Measurements from ENCODE around the gene MYRFL.
A peak's percentile ranks its signal among the peaks of the same experiment; 100 is the strongest.
"Not testable (repeated sequence)": the region's sequence is repeated elsewhere in the genome, so short reads cannot be mapped to it uniquely, and the experiment has no call there.

MYRFL gene

GRCh38 chr12:69844416-69844815 lies 19.4 kb downstream of the MYRFL start:
- DNase-seq, result no peak

GRCh38 chr12:69844836-69845235 lies 19.8 kb downstream of the MYRFL start:
- DNase-seq, result no peak

DNA sequence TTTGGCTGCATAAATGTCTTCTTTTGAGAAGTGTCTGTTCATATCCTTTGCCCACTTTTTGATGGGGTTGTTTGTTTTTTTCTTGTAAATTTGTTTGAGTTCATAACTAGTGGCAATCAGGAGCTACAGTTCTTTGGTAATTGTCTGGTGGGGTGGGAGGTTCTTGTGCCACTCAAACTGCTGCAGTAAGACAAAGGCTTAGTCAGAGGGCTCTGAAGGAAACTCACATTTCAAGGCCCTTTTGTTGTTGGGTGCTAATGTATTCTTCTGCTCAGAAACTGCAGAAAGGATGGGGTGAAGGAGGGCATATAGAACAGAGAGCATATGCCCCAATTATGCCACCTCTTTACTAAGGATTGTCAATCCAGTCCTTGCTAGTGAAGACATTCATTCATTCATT lies 21.9 kb downstream of the MYRFL start:
- no peak for DNase-seq

DNA sequence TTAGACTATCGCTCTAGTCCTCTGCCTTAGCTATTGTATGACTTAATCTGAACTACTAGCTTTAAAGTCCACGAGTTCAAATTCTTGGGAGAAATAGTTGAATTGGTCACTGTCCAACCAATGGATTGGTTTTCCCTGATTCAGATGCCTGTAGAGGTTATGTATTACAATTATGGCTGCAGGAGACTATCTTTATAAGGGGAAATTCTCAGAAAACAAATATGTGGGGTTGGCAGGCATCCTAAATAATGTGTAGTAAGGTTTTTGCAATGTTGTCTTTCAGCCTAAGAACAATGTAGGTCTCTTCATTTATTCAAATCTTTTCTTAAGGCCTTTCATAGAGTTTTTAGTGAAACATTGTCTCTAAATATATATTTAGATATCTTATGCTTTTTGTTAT lies 26.9 kb downstream of the MYRFL start:
- DNase-seq, result no peak

DNA sequence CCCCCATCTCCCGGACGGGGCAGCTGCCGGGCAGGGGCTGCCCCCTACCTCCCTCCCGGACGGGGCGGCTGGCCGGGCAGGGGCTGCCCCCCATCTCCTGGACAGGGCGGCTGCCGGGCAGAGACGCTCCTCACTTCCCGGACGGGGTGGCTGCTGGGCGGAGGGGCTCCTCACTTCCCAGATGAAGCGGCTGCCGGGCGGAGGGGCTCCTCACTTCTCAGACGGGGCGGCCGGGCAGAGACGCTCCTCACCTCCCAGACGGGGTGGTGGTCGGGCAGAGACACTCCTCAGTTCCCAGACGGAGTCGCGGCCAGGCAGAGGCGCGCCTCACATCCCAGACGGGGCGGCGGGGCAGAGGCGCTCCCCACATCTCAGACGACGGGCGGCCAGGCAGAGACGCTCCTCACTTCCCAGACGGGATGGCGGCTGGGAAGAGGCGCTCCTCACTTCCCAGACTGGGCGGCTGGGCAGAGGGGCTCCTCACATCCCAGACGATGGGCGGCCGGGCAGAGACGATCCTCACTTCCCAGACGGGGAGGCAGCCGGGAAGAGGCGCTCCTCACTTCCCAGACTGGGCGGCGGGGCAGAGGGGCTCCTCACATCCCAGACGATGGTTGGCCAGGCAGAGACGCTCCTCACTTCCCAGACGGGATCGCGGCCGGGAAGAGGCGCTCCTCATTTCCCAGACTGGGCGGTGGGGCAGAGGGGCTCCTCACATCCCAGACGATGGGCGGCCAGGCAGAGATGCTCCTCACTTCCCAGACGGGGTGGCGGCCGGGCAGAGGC lies 28.3 kb downstream of the MYRFL start:
- not testable (repeated sequence) for DNase-seq

DNA sequence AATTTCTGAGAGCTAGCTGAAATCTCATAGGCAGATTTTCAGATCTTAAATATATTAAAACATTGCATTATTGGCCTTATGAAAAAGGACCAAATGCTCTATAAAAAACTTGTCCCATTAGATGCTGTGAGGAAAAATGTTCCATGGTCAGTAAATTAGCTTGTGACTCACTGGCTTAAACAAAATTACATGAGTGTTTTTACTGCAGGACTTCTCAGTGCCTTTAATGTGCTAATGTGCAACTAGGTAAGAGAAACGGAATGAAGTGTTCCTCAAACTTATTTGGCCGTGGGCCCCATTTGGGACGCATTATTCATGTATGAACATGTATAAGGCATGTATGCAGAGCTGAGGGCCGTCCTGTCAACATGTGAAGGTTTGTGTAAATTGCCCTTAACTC lies 41.7 kb downstream of the MYRFL start:
- DNase-seq, result no peak

- no peak for DNase-seq
Measured at GRCh38 chr12:69868695-69869094, 43.7 kb downstream of the MYRFL start.

- DNase-seq, result no peak
Measured at GRCh38 chr12:69872804-69873203, 47.8 kb downstream of the MYRFL start.

- DNase-seq, result no peak
Measured at GRCh38 chr12:69873429-69873828, 48.4 kb downstream of the MYRFL start.

DNA sequence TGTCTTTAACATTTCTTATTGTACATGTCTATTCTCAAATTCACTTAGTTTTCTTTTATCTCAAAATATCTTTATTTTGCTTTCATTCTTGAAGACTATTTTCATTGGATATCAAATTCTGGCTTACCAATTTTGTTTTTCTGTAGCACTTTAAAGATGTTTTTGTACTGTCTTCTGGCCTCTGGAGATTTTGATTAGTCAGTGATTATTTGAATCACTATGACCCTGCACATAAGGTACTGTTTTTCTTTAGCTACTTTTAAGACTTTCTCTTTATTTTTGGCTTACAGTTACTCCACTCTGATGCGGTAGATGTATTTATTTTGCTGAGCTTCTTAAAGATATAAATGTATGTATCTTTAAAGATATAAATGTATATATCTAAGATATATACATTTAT lies 49.6 kb downstream of the MYRFL start:
- no peak for DNase-seq

GRCh38 chr12:69875416-69875935 lies 50.4 kb downstream of the MYRFL start:
- DNase-seq, result no peak

DNA sequence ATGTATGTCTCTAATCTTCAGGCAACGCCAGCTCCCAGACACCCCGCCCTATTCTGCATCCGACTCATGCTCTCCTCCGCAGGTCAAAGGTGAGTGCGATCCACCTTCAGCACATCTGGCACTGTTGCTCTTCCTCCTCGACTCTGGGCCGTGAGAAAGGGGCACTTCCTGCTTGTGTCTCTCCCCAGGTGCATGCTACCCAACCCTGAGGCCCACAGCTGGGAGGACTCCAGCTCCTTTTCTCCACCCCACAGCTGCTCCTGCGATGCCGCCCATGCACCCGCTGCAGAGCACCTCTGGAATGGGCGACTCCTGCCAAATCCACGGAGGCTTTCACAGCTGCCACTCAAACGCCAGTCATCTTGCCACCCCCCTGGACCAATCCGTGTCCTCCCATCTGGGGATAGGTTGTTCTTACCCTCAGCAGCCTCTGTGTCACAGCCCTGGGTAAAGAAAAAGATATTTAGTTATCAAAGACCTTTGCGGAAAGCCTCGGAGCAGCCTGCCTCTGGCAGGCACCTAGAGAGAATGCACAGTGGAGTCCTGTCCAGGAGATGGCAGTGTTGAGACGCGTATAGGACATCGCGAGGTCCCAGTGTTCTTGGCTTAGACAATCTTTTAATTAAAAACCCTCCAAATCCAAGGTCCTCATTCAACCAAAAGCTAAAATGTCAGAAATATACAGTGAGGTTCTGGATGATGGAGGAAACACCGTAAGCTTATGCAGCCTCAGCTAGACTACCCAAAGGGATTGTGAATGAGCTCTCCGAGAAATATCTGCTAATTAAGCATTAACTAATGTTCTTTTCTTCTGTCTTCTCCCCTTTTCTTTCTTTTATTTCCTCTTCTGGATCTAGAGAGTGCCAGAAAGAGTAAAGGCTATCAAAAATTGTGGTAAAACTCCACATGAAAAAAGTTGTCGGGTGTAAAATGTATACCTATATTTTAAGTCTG lies 54.3 kb downstream of the MYRFL start:
- peak; percentile 26 to 53 (median 45) for DNase-seq

GRCh38 chr12:69880571-69880970 lies 55.5 kb downstream of the MYRFL start:
- no peak for DNase-seq

GRCh38 chr12:69881771-69882170 lies 56.7 kb downstream of the MYRFL start:
- no peak for DNase-seq

- no peak for DNase-seq
Measured at GRCh38 chr12:69884386-69884785, 59.4 kb downstream of the MYRFL start.

GRCh38 chr12:69885658-69886057 lies 60.6 kb downstream of the MYRFL start:
- no peak for DNase-seq

DNA sequence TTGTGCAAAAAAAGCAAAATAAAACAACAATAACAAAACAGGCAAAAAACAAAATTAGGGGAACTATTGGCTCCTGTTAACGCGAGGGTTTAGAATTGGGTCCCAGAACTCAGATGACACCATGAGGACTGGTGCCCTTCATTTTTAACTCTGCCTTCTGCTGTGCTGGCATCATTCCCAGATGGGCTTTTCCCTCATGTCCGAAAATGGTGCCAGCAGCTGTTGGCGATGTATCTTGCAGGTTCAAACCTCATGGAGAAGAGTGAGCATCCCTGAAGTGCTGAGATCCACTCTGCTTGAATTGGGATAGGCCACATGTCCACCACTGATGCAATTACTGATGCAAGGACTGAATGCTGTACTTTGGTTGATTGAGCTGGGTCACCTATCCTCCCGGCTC lies 61.1 kb downstream of the MYRFL start:
- DNase-seq, result no peak

GRCh38 chr12:69886715-69887114 lies 61.7 kb downstream of the MYRFL start:
- no peak for DNase-seq

GRCh38 chr12:69888901-69889300 lies 63.9 kb downstream of the MYRFL start:
- no peak for DNase-seq

GRCh38 chr12:69894800-69895383 lies 69.9 kb downstream of the MYRFL start:
- DNase-seq, result no peak

- DNase-seq, result no peak
Measured at GRCh38 chr12:69896653-69897381, 71.8 kb downstream of the MYRFL start.

DNA sequence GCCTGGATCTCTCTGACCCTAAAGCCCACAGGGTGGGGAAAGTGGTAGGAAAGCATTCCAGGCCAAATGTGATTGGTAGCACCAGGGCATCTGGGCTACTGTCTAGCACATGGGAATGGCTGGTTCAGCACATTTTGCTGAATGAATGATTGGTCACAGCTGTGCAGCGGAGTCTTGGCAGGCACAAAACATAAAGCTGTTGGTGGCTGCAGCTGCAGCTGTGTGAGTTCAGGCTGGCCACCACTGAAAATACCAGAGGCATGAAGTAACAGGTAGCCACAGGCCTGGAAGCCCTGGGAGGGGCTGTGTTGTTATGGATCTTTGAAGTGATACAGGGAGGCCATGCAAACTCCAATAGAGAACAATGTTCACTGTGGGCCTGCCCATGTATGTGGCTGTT lies 72.7 kb downstream of the MYRFL start:
- DNase-seq, result no peak

- no peak for DNase-seq
Measured at GRCh38 chr12:69898236-69898635, 73.2 kb downstream of the MYRFL start.

Data from T-helper 1 cell (primary cell).